ENCODE results near the gene ARHGEF28. TPM values are rescaled to one million over a fixed set of nuclear protein-coding genes. Genes with fewer than 3 reads are reported as not detected.

Gene ARHGEF28
- total and polyA plus RNA-seq, 2 donors (not counting 1 experiment from before 2014, with no cell fraction given), result 2.3 to 34.3 TPM

GRCh38 chr5:73907164-73907563 is 281.2 kb downstream of the ARHGEF28 start:
- no peak for TF ChIP-seq CTCF (conservative IDR thresholded peaks at IDR 0.05 in 1 of 2, IDR thresholded peaks at IDR 0.05 in 1 of 2; ENCODE audit: low read depth in 1 of 2, low read length in 2 of 2)
- no peak for TF ChIP-seq EZH2 (IDR thresholded peaks at IDR 0.05; ENCODE audit: low read length, missing control alignments)

GRCh38 chr5:73908395-73908794 is 282.4 kb downstream of the ARHGEF28 start:
- H3K4me1 ChIP-seq (ENCODE audit: control insufficient read depth, extremely low read depth, insufficient read depth, low read length), result no peaks in the 10 kb centered on the region
- TF ChIP-seq EZH2 (IDR thresholded peaks at IDR 0.05; ENCODE audit: low read length, missing control alignments), result no peak
- TF ChIP-seq CTCF (conservative IDR thresholded peaks at IDR 0.05 in 1 of 2, IDR thresholded peaks at IDR 0.05 in 1 of 2; ENCODE audit: low read depth in 1 of 2, low read length in 2 of 2), result no peak
- no peaks in the 10 kb centered on the region for H3K27me3 ChIP-seq (ENCODE audit: control insufficient read depth, insufficient read depth, low read length)
- peak in 1 of 2 donors; percentile 11 for DNase-seq (ENCODE audit: low read depth in 2 of 2)
- no peak overlapping the region for H2AFZ ChIP-seq (ENCODE audit: low read length)
- H3K9me3 ChIP-seq (ENCODE audit: control insufficient read depth, insufficient read depth, low read depth, low read length), result no peaks in the 10 kb centered on the region
- no peak overlapping the region for H3K4me3 ChIP-seq (replicated peaks in 1 of 4; ENCODE audit: control extremely low read depth in 1 of 4, insufficient read depth in 1 of 4, low read depth in 3 of 4, low read length in 4 of 4)
- H3K79me2 ChIP-seq (ENCODE audit: control insufficient read depth, insufficient read depth, low read length), result no peaks in the 10 kb centered on the region
- H3K27ac ChIP-seq (ENCODE audit: insufficient read depth, low read length), result no peak overlapping the region
- H4K20me1 ChIP-seq (ENCODE audit: control insufficient read depth, extremely low read depth, insufficient read depth, low read length), result no peaks in the 10 kb centered on the region
- no peak overlapping the region for H3K4me2 ChIP-seq (ENCODE audit: extremely low read depth, insufficient read depth, low read length)
- H3K36me3 ChIP-seq (ENCODE audit: control insufficient read depth, insufficient read depth, low read length), result peaks cover 4% of the 10 kb centered on the region
- no peak overlapping the region for H3K9ac ChIP-seq (ENCODE audit: insufficient read depth, low read length)

More at GRCh38 chr5:73907164-73907563, 281.2 kb downstream of the ARHGEF28 start:
- Histone ChIP-seq H3K79me2 (ENCODE audit: control insufficient read depth, insufficient read depth, low read length) (no peaks in the 10 kb centered on the region), H4K20me1 (ENCODE audit: control insufficient read depth, extremely low read depth, insufficient read depth, low read length) (no peaks in the 10 kb centered on the region), H3K36me3 (ENCODE audit: control insufficient read depth, insufficient read depth, low read length) (peaks cover 4% of the 10 kb centered on the region), H3K27me3 (ENCODE audit: control insufficient read depth, insufficient read depth, low read length) (no peaks in the 10 kb centered on the region), H3K9ac (ENCODE audit: insufficient read depth, low read length) (no peak overlapping the region), H3K4me3 (replicated peaks in 1 of 4; ENCODE audit: control extremely low read depth in 1 of 4, insufficient read depth in 1 of 4, low read depth in 3 of 4, low read length in 4 of 4) (no peak overlapping the region), H3K4me1 (ENCODE audit: control insufficient read depth, extremely low read depth, insufficient read depth, low read length) (no peaks in the 10 kb centered on the region), H3K27ac (ENCODE audit: insufficient read depth, low read length) (no peak overlapping the region), H2AFZ (ENCODE audit: low read length) (no peak overlapping the region), H3K9me3 (ENCODE audit: control insufficient read depth, insufficient read depth, low read depth, low read length) (no peaks in the 10 kb centered on the region), H3K4me2 (ENCODE audit: extremely low read depth, insufficient read depth, low read length) (no peak overlapping the region)
- no peak for DNase-seq (ENCODE audit: low read depth in 2 of 2)

- H3K4me1 ChIP-seq (ENCODE audit: control insufficient read depth, extremely low read depth, insufficient read depth, low read length), result no peaks in the 10 kb centered on the region
- DNase-seq (ENCODE audit: low read depth in 2 of 2), result no peak
- peaks cover 4% of the 10 kb centered on the region for H3K36me3 ChIP-seq (ENCODE audit: control insufficient read depth, insufficient read depth, low read length)
- no peak overlapping the region for H3K27ac ChIP-seq (ENCODE audit: insufficient read depth, low read length)
- H3K9me3 ChIP-seq (ENCODE audit: control insufficient read depth, insufficient read depth, low read depth, low read length), result no peaks in the 10 kb centered on the region
- no peak overlapping the region for H2AFZ ChIP-seq (ENCODE audit: low read length)
- H4K20me1 ChIP-seq (ENCODE audit: control insufficient read depth, extremely low read depth, insufficient read depth, low read length), result no peaks in the 10 kb centered on the region
- no peak overlapping the region for H3K4me3 ChIP-seq (replicated peaks in 1 of 4; ENCODE audit: control extremely low read depth in 1 of 4, insufficient read depth in 1 of 4, low read depth in 3 of 4, low read length in 4 of 4)
- no peak for TF ChIP-seq CTCF (conservative IDR thresholded peaks at IDR 0.05 in 1 of 2, IDR thresholded peaks at IDR 0.05 in 1 of 2; ENCODE audit: low read depth in 1 of 2, low read length in 2 of 2)
- no peaks in the 10 kb centered on the region for H3K79me2 ChIP-seq (ENCODE audit: control insufficient read depth, insufficient read depth, low read length)
- no peak overlapping the region for H3K9ac ChIP-seq (ENCODE audit: insufficient read depth, low read length)
- H3K4me2 ChIP-seq (ENCODE audit: extremely low read depth, insufficient read depth, low read length), result no peak overlapping the region
- H3K27me3 ChIP-seq (ENCODE audit: control insufficient read depth, insufficient read depth, low read length), result no peaks in the 10 kb centered on the region
Measured at GRCh38 chr5:73908846-73909245, 282.9 kb downstream of the ARHGEF28 start.

Measured in fibroblast of lung (primary cell).